Endothelial cell of umbilical vein (primary cell): ENCODE data around the gene EID2B. TPM values are rescaled to one million over a fixed set of nuclear protein-coding genes. Genes with fewer than 3 reads are reported as not detected.

Experiments used
- BruUV-seq: library from RNA; stranded (reverse); fragments of 400-500 nt; replicated peaks from 2 replicates; lab custom pipeline; 2021; lab: Mats Ljungman, UMichigan
- CTCF ChIA-PET: fragments of 300-600, 350-600 bp; sonication (Branson Sonifier 250); formaldehyde crosslinking; loops from one replicate; lab custom pipeline; 2021; ENCODE audit warnings: antibody characterized with exemption, inconsistent platforms; lab: Charles Lee
- POLR2A ChIA-PET: fragments of 300-600, 350-600 bp; sonication (Branson Sonifier 250); formaldehyde crosslinking; loops from one replicate; lab custom pipeline; 2021; ENCODE audit warnings: antibody characterized with exemption, inconsistent platforms; lab: Charles Lee
- DNase-seq: peaks from one replicate; pipeline ENCODE4 v3.0.0-alpha.2; 2011; ENCODE audit warnings: low read depth, low spot score
- FAIRE-seq: peaks from 2 replicates; lab custom pipeline; 2011; peaks lifted over from hg19 to GRCh38; lab: Jason Lieb, UNC
- H2AFZ ChIP-seq: 2 replicates; pipeline ENCODE4 v1.6.0; 2012; ENCODE audit warnings: low read depth, low read length, control low read depth, inconsistent platforms
- H3K27ac ChIP-seq: 2 replicates; pipeline ENCODE4 v1.5.1; 2011; ENCODE audit warnings: low read depth, mild to moderate bottlenecking, control low read depth, low read length, moderate library complexity; ENCODE audit not compliant: insufficient read depth
- H3K27me3 ChIP-seq, 2 experiments: 2 replicates each; pipeline versions ENCODE4 v1.6.0 to v1.6.1; 2011; ENCODE audit warnings: low read length in 2 of 2, mixed read lengths in 1 of 2; ENCODE audit not compliant: control insufficient read depth in 2 of 2, insufficient read depth in 2 of 2
- H3K36me3 ChIP-seq, 2 experiments: 2 replicates in 1 of 2; 3 replicates in 1 of 2; pipeline ENCODE4 v1.5.1; 2011; ENCODE audit warnings: low read length in 2 of 2, mild to moderate bottlenecking in 1 of 2, moderate library complexity in 1 of 2; ENCODE audit not compliant: control insufficient read depth in 2 of 2, insufficient read depth in 2 of 2; ENCODE audit errors: extremely low read depth in 1 of 2
- H3K4me1 ChIP-seq: 3 replicates; pipeline ENCODE4 v1.5.1; 2011; ENCODE audit warnings: mild to moderate bottlenecking, low read length; ENCODE audit not compliant: control insufficient read depth, insufficient read depth; ENCODE audit errors: extremely low read depth
- H3K4me2 ChIP-seq: 2 replicates; pipeline ENCODE4 v1.6.1; 2011; ENCODE audit warnings: low read length, control low read depth, mixed read lengths; ENCODE audit not compliant: insufficient read depth
- H3K4me3 ChIP-seq, 3 experiments: fragments of 200-600 bp in 1 of 3; sonication (generic), shearing (Covaris generic) in 1 of 3; replicated peaks in 1 of 3; 2 replicates each; pipeline ENCODE4 v1.5.1; 2011 to 2016; ENCODE audit warnings: control low read depth in 3 of 3, low read length in 3 of 3, mild to moderate bottlenecking in 2 of 3, inconsistent platforms in 1 of 3, low read depth in 1 of 3, moderate library complexity in 1 of 3; ENCODE audit not compliant: insufficient read depth in 1 of 3
- H3K79me2 ChIP-seq: 2 replicates; pipeline ENCODE4 v1.6.0; 2012; ENCODE audit warnings: low read length, inconsistent platforms; ENCODE audit not compliant: control insufficient read depth, insufficient read depth
- H3K9ac ChIP-seq: replicated peaks from 2 replicates; pipeline ENCODE3; 2011; ENCODE audit warnings: low read length, control low read depth; ENCODE audit not compliant: insufficient read depth; ENCODE audit errors: extremely low read depth
- H3K9me1 ChIP-seq: replicated peaks from 3 replicates; pipeline ENCODE4 v1.6.0; 2011; ENCODE audit warnings: mild to moderate bottlenecking, low read length; ENCODE audit not compliant: control insufficient read depth, insufficient read depth; ENCODE audit errors: extremely low read depth
- H3K9me3 ChIP-seq: replicated peaks from 2 replicates; pipeline ENCODE4 v1.5.1; 2012; ENCODE audit warnings: low read length, inconsistent platforms; ENCODE audit not compliant: control insufficient read depth, insufficient read depth
- H4K20me1 ChIP-seq: replicated peaks from 2 replicates; pipeline ENCODE3; 2011; ENCODE audit warnings: mild to moderate bottlenecking, low read length; ENCODE audit not compliant: control insufficient read depth, insufficient read depth; ENCODE audit errors: extremely low read depth
- CTCF ChIP-seq, 2 donors: IDR thresholded peaks; 1 replicate in 1 of 2; 2 replicates in 1 of 2; pipeline ENCODE4 v1.5.1; 2011; ENCODE audit warnings: low read length in 2 of 2, mild to moderate bottlenecking in 2 of 2, moderate library complexity in 2 of 2, control low read depth in 1 of 2, inconsistent platforms in 1 of 2, low read depth in 1 of 2; ENCODE audit not compliant: insufficient read depth in 1 of 2; ENCODE audit errors: extremely low read depth in 1 of 2
- EZH2 ChIP-seq: IDR thresholded peaks from 2 replicates; pipeline ENCODE4 v1.6.1; 2012; ENCODE audit warnings: borderline replicate concordance, low read depth, mild to moderate bottlenecking, moderate library complexity, low read length, inconsistent platforms; ENCODE audit not compliant: severe bottlenecking
- FOS ChIP-seq: IDR thresholded peaks from 2 replicates; pipeline ENCODE4 v1.6.1; 2011; ENCODE audit warnings: mild to moderate bottlenecking, low read length, moderate library complexity, borderline replicate concordance; ENCODE audit not compliant: insufficient read depth
- GATA2 ChIP-seq: IDR thresholded peaks from 2 replicates; pipeline ENCODE4 v1.7.0; 2011; ENCODE audit warnings: low read depth, mild to moderate bottlenecking, moderate library complexity, mixed read lengths, low read length; ENCODE audit not compliant: insufficient read length, insufficient read depth
- JUN ChIP-seq: IDR thresholded peaks from 2 replicates; pipeline ENCODE4 v1.6.1; 2011; ENCODE audit warnings: borderline replicate concordance, low read depth; ENCODE audit not compliant: insufficient read length, insufficient read depth
- MYC ChIP-seq: IDR thresholded peaks from one replicate; pipeline ENCODE4 v1.6.1; 2011; ENCODE audit warnings: mild to moderate bottlenecking, low read depth, low read length
- POLR2A ChIP-seq: IDR thresholded peaks from 2 replicates; pipeline ENCODE4 v1.6.1; 2012; ENCODE audit warnings: low read depth, mild to moderate bottlenecking, control low read depth, low read length
- POLR2AphosphoS5 ChIP-seq: IDR thresholded peaks from 2 replicates; pipeline ENCODE4 v1.6.1; 2012; ENCODE audit warnings: low read depth, mild to moderate bottlenecking, control low read depth, low read length, moderate library complexity; ENCODE audit not compliant: insufficient read depth
- dilution Hi-C: fragments of 300-500 bp; cut with MboI; formaldehyde crosslinking; loops from one replicate; pipeline ENCODE4 v1.15.0; 2019; ENCODE audit warnings: low sequenced_read_pairs; ENCODE audit not compliant: extremely low pct_ligation_motif_present
- intact Hi-C: fragments of 100-400 bp; cut with micrococcal nuclease; formaldehyde crosslinking; loops from one replicate; pipeline ENCODE4 v1.10.0; 2022
- polyA plus RNA-seq, 4 experiments: library from polyadenylated mRNA; depleted of rRNA in 3 of 4; stranded (reverse) in 3 of 4; unstranded in 1 of 4; fragments of >200 nt; gene quantifications; 2 replicates each; pipeline versions ENCODE4 v1.2.1 to v1.2.3, GENCODE V29; 2011 to 2012; ENCODE audit warnings: missing spikeins in 1 of 4
- total RNA-seq: library from RNA; stranded (reverse); gene quantifications from 2 replicates; pipeline ENCODE4 v1.2.3, GENCODE V29; 2021
- TF ChIP-seq, protein P1 (sequence below): IDR thresholded peaks from 2 replicates; pipeline ENCODE4 v1.6.1; 2011; ENCODE audit not compliant: insufficient read depth, insufficient read length

The EID2B gene
- total and polyA plus RNA-seq, 2 donors (not counting 3 experiments of a cell fraction or from before 2014, with no cell fraction given): 1.7 to 3.9 TPM

GRCh38 chr19:39518458-39518857 lies 14.2 kb downstream of the EID2B start:
- Histone ChIP-seq H3K4me2 (no peak overlapping the region), H2AFZ (no peak overlapping the region), H3K9ac (no peak overlapping the region), H3K4me1 (no peaks in the 10 kb centered on the region), H3K9me1 (no peaks in the 10 kb centered on the region), H4K20me1 (no peaks in the 10 kb centered on the region), H3K9me3 (no peaks in the 10 kb centered on the region), H3K36me3 (no peaks in the 10 kb centered on the region), H3K79me2 (no peaks in the 10 kb centered on the region), H3K27ac (no peak overlapping the region), H3K27me3 (peaks cover 36 to 43% of the 10 kb centered on the region in 2 experiments), H3K4me3 (no peak overlapping the region)
- dilution Hi-C loops: no loop called here
- no peak for FAIRE-seq
- intact Hi-C loops: no loop called here
- TF ChIP-seq POLR2A (no peak), MYC (no peak), EZH2 (no peak)
- TF ChIP-seq, protein P1, sequence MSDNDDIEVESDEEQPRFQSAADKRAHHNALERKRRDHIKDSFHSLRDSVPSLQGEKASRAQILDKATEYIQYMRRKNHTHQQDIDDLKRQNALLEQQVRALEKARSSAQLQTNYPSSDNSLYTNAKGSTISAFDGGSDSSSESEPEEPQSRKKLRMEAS: no peak
- POLR2A ChIA-PET: interaction anchor here (0.6 kb wide), 2 partner anchors 38 to 57 kb away, joined by 3 to 4 read pairs; partner anchors contain the start of gene TIMM50
- BruUV-seq: no TSS peak
- no peak for DNase-seq
- CTCF ChIA-PET: interaction anchor here (1.2 to 1.7 kb wide), 2 partner anchors 16 kb away, joined by 3 to 4 read pairs; no protein-coding TSS in a partner anchor

DNA sequence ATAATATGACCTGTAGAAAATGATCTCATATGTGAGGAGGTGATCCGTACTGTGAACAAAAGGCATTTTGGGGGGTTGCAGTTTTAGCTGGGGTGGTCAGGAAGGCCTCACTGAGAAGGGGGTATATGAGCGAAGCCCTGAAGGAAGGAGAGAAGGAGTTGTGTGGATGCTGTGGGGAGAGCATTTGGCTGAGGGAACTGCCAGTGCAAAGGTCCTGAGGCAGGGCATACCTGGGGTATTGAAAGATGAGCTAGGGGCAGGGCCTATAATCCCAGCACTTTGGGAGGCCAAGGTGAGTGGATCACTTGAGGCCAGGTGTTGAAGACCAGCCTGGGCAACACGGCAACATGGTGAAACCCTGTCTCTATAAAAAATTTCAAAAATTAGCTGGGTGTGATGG lies 15.2 kb downstream of the EID2B start:
- H3K4me2 ChIP-seq: no peak overlapping the region
- no peak overlapping the region for H3K27ac ChIP-seq
- no peaks in the 10 kb centered on the region for H3K36me3 ChIP-seq
- no TSS peak for BruUV-seq
- H3K9me3 ChIP-seq: no peaks in the 10 kb centered on the region
- ChIA-PET CTCF (interaction anchor here (0.9 kb wide), 1 partner anchor 11 kb away, joined by 4 read pairs; no protein-coding TSS in a partner anchor), POLR2A (no interaction called here)
- H3K9ac ChIP-seq: no peak overlapping the region
- DNase-seq (no peak), FAIRE-seq (no peak)
- no peaks in the 10 kb centered on the region for H3K79me2 ChIP-seq
- H3K4me1 ChIP-seq: no peaks in the 10 kb centered on the region
- no peaks in the 10 kb centered on the region for H4K20me1 ChIP-seq
- H3K27me3 ChIP-seq: peaks cover 42 to 48% of the 10 kb centered on the region in 2 experiments
- H3K9me1 ChIP-seq: no peaks in the 10 kb centered on the region
- dilution Hi-C loops: no loop called here
- intact Hi-C loops: no loop called here
- H3K4me3 ChIP-seq: no peak overlapping the region
- TF ChIP-seq MYC (no peak), FOS (no peak), POLR2A (no peak), EZH2 (no peak), POLR2AphosphoS5 (no peak), GATA2 (no peak), JUN (no peak), CTCF (IDR thresholded peaks at IDR 0.05; ENCODE audit: extremely low read depth in 1 of 2, insufficient read depth in 1 of 2, low read depth in 1 of 2, low read length in 2 of 2) (no peak)
- TF ChIP-seq, protein P1: no peak
- H2AFZ ChIP-seq: no peak overlapping the region
